Measurements from ENCODE around the gene ZNF697. TPM values are rescaled to one million over a fixed set of nuclear protein-coding genes. Genes with fewer than 3 reads are reported as not detected.
"Not testable (repeated sequence)": the region's sequence is repeated elsewhere in the genome, so short reads cannot be mapped to it uniquely, and the experiment has no call there.

The ZNF697 gene
- not detected in 2 replicates for total RNA-seq (2014; rRNA removed; shearing (Covaris generic); ENCODE audit: low replicate concordance)

DNA sequence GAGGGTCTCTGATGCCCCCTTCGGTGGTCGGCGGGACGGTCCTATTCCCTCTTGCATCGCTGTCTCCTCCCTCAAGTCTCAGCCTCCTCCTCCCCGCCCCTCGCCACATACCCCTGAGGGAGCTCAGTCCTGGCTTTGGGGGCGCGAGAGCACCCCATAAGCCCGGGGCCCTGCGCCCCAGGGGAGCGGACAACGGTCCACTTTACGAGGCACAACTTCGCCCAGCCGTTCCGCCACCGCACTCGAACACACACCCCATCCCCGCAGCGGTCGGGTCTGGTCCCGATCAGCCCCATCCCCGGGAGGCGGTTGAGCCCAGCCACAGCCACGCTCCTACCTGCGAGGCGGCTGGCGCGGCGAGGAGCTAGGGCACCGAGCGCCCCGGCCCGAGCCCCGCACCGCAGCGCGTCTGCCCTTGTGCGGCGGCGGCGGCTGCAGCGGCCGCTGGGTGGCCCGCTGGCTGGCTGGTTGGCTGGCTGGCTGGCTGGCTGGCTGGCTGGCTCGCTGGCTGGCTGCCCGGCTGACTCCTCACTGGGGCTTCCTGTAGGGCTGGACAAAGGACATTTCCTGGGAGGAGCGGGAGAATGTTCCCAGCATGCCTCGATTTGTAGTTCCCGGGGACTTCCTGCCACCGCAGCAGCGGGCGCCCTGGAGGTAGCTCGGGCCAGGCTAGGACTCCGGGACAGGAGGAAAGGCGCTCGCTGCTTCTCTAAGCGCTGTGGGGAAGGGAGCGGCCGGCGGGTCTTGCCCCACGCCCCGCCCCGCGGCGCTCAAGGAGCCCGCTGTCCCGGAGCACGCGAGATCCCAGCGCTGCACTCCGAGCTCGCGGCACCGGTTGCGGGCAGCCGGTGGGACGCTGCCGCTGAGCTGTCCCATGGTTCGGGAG, at the start of gene ZNF697:
Gene ZNF697 (minus strand): TSS at position 533 of the 886 bp plus-strand sequence. CDS start 22,166 bp downstream, outside the sequence.
- H2AFZ ChIP-seq (ENCODE audit: low read length) = no peak within 1 kb of the TSS
- H3K27me3 ChIP-seq (ENCODE audit: low read length) = no peaks in the 10 kb centered on the region
- no peak within 1 kb of the TSS for H3K4me2 ChIP-seq (ENCODE audit: low read depth, low read length, poor library complexity, severe bottlenecking)
- no peak within 1 kb of the TSS for H3K4me3 ChIP-seq (ENCODE audit: low read length)
- no peak within 1 kb of the TSS for H3K9ac ChIP-seq (ENCODE audit: low read length)
- H3K9me2 ChIP-seq (replicated peaks; ENCODE audit: insufficient read depth, low read length) = no peaks in the 10 kb centered on the region
- no peaks in the 10 kb centered on the region for H3K79me2 ChIP-seq (ENCODE audit: low read length)
- H3K27ac ChIP-seq (ENCODE audit: low read length) = no peak within 1 kb of the TSS
- no peaks in the 10 kb centered on the region for H4K20me1 ChIP-seq (ENCODE audit: insufficient read depth, low read depth, low read length)
- H3K4me1 ChIP-seq (ENCODE audit: low read length) = no peaks in the 10 kb centered on the region
- DNase-seq = no peak
- no peaks in the 10 kb centered on the region for H3K9me3 ChIP-seq (ENCODE audit: low read length)
- no peaks in the 10 kb centered on the region for H3K36me3 ChIP-seq (ENCODE audit: insufficient read depth, low read length)

- H3K79me2 ChIP-seq (ENCODE audit: low read length) = no peaks in the 10 kb centered on the region
- H3K27me3 ChIP-seq (ENCODE audit: low read length) = no peaks in the 10 kb centered on the region
- H2AFZ ChIP-seq (ENCODE audit: low read length) = no peak overlapping the region
- no peaks in the 10 kb centered on the region for H3K9me2 ChIP-seq (replicated peaks; ENCODE audit: insufficient read depth, low read length)
- no peaks in the 10 kb centered on the region for H3K4me1 ChIP-seq (ENCODE audit: low read length)
- no peaks in the 10 kb centered on the region for H3K9me3 ChIP-seq (ENCODE audit: low read length)
- H3K36me3 ChIP-seq (ENCODE audit: insufficient read depth, low read length) = no peaks in the 10 kb centered on the region
- no peaks in the 10 kb centered on the region for H4K20me1 ChIP-seq (ENCODE audit: insufficient read depth, low read depth, low read length)
- H3K4me3 ChIP-seq (ENCODE audit: low read length) = no peak overlapping the region
- H3K9ac ChIP-seq (ENCODE audit: low read length) = no peak overlapping the region
- H3K4me2 ChIP-seq (ENCODE audit: low read depth, low read length, poor library complexity, severe bottlenecking) = no peak overlapping the region
- no peak for DNase-seq
- H3K27ac ChIP-seq (ENCODE audit: low read length) = no peak overlapping the region
These were observed 49.5 kb upstream of the ZNF697 start for GRCh38 chr1:119697598-119697997.

- H3K9me3 ChIP-seq (ENCODE audit: low read length); H3K4me1 ChIP-seq (ENCODE audit: low read length); DNase-seq; H3K79me2 ChIP-seq (ENCODE audit: low read length); H3K4me3 ChIP-seq (ENCODE audit: low read length); H4K20me1 ChIP-seq (ENCODE audit: insufficient read depth, low read depth, low read length); H3K27ac ChIP-seq (ENCODE audit: low read length); H2AFZ ChIP-seq (ENCODE audit: low read length); H3K36me3 ChIP-seq (ENCODE audit: insufficient read depth, low read length); H3K9ac ChIP-seq (ENCODE audit: low read length); H3K4me2 ChIP-seq (ENCODE audit: low read depth, low read length, poor library complexity, severe bottlenecking); H3K27me3 ChIP-seq (ENCODE audit: low read length); H3K9me2 ChIP-seq (replicated peaks; ENCODE audit: insufficient read depth, low read length): not testable (repeated sequence)
These were observed 48.8 kb upstream of the ZNF697 start for GRCh38 chr1:119696863-119697262.

DNA sequence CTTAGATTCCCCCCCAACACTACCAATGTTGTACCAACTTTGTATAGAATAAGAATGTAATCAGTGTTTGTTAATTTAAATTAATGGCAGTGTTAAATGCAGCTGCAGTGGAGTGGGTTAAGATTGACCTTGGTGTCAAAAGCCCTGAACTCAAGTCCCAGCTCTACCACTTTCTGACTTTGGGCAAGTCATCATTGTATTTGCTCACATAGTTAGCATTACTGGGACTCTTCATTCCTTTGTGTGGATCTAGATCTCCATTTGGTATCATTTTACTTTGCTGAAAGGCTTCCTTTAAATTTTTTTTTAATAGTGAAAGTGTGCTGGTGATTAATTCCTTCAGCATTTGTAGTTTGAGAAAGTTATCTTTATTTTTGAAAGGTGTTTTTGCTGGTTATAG, 41.4 kb upstream of the ZNF697 start:
- DNase-seq = no peak
- no peaks in the 10 kb centered on the region for H3K9me3 ChIP-seq (ENCODE audit: low read length)
- H3K79me2 ChIP-seq (ENCODE audit: low read length) = no peaks in the 10 kb centered on the region
- H3K27me3 ChIP-seq (ENCODE audit: low read length) = no peaks in the 10 kb centered on the region
- no peak overlapping the region for H3K4me3 ChIP-seq (ENCODE audit: low read length)
- H3K36me3 ChIP-seq (ENCODE audit: insufficient read depth, low read length) = no peaks in the 10 kb centered on the region
- H3K27ac ChIP-seq (ENCODE audit: low read length) = no peak overlapping the region
- H4K20me1 ChIP-seq (ENCODE audit: insufficient read depth, low read depth, low read length) = no peaks in the 10 kb centered on the region
- H3K4me1 ChIP-seq (ENCODE audit: low read length) = no peaks in the 10 kb centered on the region
- H3K9me2 ChIP-seq (replicated peaks; ENCODE audit: insufficient read depth, low read length) = no peaks in the 10 kb centered on the region
- no peak overlapping the region for H3K9ac ChIP-seq (ENCODE audit: low read length)
- H3K4me2 ChIP-seq (ENCODE audit: low read depth, low read length, poor library complexity, severe bottlenecking) = no peak overlapping the region
- H2AFZ ChIP-seq (ENCODE audit: low read length) = no peak overlapping the region

DNA sequence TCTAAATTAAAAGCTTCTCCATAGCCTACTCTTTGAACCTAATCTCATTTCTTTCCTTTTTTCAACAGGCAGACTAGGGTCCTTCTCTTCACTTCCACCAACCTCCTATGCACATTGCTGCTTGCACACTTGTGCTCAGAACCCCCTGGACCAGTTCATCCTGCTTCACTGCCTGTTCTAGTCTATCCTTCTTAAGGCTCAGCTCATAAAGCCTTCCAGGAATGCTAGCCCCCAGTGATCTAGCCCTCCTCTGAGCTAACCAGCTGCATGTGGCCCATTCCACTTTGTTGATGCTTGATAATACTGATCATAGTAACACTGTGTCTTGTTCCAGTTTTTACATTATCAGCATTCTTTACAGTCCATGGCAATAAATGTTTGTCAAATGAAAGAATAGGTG, 40.7 kb upstream of the ZNF697 start:
- H4K20me1 ChIP-seq (ENCODE audit: insufficient read depth, low read depth, low read length) = no peaks in the 10 kb centered on the region
- H3K4me2 ChIP-seq (ENCODE audit: low read depth, low read length, poor library complexity, severe bottlenecking) = no peak overlapping the region
- DNase-seq = no peak

DNA sequence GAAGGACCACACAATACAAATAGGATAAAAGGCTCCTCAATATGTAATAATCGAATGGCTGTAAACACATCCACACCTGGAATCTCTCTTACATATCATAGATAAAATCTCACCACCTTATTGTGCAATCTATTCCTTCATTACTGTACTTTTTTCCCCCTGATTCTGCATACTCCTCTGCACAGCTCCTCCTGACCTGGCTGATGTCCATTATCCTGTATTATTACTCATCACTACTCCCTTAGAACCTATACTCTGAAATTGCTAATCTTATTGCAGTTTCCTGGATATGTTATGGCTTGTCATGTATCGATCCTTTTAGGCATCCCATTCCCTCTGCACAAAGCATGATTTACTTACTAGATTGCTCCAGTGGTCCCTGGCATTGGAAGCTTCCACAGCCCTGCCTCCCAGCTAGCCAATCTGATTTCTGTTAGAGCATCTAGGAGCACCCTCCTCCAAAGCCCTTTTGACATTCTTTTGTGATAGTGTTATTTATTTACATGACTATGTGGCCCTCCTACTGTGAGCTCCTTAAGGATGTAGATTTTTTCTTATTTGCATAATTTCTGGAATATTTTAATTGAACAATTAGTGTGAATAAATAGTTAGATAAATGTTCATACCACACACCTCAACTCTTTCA, 39.5 kb upstream of the ZNF697 start:
- no peaks in the 10 kb centered on the region for H3K4me1 ChIP-seq (ENCODE audit: low read length)
- H3K27me3 ChIP-seq (ENCODE audit: low read length) = no peaks in the 10 kb centered on the region
- no peaks in the 10 kb centered on the region for H3K9me3 ChIP-seq (ENCODE audit: low read length)
- no peak overlapping the region for H3K4me3 ChIP-seq (ENCODE audit: low read length)
- H2AFZ ChIP-seq (ENCODE audit: low read length) = no peak overlapping the region
- H3K27ac ChIP-seq (ENCODE audit: low read length) = no peak overlapping the region
- H3K4me2 ChIP-seq (ENCODE audit: low read depth, low read length, poor library complexity, severe bottlenecking) = no peak overlapping the region
- DNase-seq = no peak
- no peaks in the 10 kb centered on the region for H4K20me1 ChIP-seq (ENCODE audit: insufficient read depth, low read depth, low read length)
- no peaks in the 10 kb centered on the region for H3K9me2 ChIP-seq (replicated peaks; ENCODE audit: insufficient read depth, low read length)
- no peak overlapping the region for H3K9ac ChIP-seq (ENCODE audit: low read length)
- no peaks in the 10 kb centered on the region for H3K79me2 ChIP-seq (ENCODE audit: low read length)
- no peaks in the 10 kb centered on the region for H3K36me3 ChIP-seq (ENCODE audit: insufficient read depth, low read length)

More for the DNA sequence above, 40.7 kb upstream of the ZNF697 start:
- Histone ChIP-seq H3K79me2 (ENCODE audit: low read length) (no peaks in the 10 kb centered on the region), H2AFZ (ENCODE audit: low read length) (no peak overlapping the region), H3K9me3 (ENCODE audit: low read length) (no peaks in the 10 kb centered on the region), H3K4me3 (ENCODE audit: low read length) (no peak overlapping the region), H3K27ac (ENCODE audit: low read length) (no peak overlapping the region), H3K36me3 (ENCODE audit: insufficient read depth, low read length) (no peaks in the 10 kb centered on the region), H3K4me1 (ENCODE audit: low read length) (no peaks in the 10 kb centered on the region), H3K9ac (ENCODE audit: low read length) (no peak overlapping the region), H3K27me3 (ENCODE audit: low read length) (no peaks in the 10 kb centered on the region), H3K9me2 (replicated peaks; ENCODE audit: insufficient read depth, low read length) (no peaks in the 10 kb centered on the region)

- Histone ChIP-seq H3K9ac (ENCODE audit: low read length) (no peak overlapping the region), H4K20me1 (ENCODE audit: insufficient read depth, low read depth, low read length) (no peaks in the 10 kb centered on the region), H3K4me3 (ENCODE audit: low read length) (no peak overlapping the region), H3K27me3 (ENCODE audit: low read length) (no peaks in the 10 kb centered on the region), H3K4me2 (ENCODE audit: low read depth, low read length, poor library complexity, severe bottlenecking) (no peak overlapping the region), H3K27ac (ENCODE audit: low read length) (no peak overlapping the region), H3K79me2 (ENCODE audit: low read length) (no peaks in the 10 kb centered on the region), H3K9me3 (ENCODE audit: low read length) (no peaks in the 10 kb centered on the region), H3K9me2 (replicated peaks; ENCODE audit: insufficient read depth, low read length) (no peaks in the 10 kb centered on the region), H3K4me1 (ENCODE audit: low read length) (no peaks in the 10 kb centered on the region), H3K36me3 (ENCODE audit: insufficient read depth, low read length) (no peaks in the 10 kb centered on the region), H2AFZ (ENCODE audit: low read length) (no peak overlapping the region)
- DNase-seq = no peak
These were observed 38.6 kb upstream of the ZNF697 start for GRCh38 chr1:119686661-119687060.

DNA sequence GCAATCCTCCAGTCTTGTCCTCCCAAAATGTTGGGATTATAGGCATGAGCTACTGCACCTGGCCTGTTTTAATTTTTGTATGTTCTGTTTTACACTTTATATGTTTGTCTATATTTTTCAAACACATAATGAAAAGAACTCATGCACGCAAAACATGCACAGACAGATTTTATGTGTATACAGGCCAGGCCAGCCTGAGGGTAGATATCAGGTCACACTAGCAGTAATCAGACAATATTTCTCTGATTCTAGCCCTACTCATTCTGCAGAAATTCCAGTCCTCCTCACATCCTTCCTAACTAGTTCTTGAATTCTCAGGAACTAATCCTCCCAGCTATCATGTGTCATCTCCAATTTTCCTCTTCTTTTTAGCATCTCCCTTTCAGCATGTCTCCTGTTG, 35.8 kb upstream of the ZNF697 start:
- H3K27me3 ChIP-seq (ENCODE audit: low read length) = no peaks in the 10 kb centered on the region
- no peaks in the 10 kb centered on the region for H3K9me2 ChIP-seq (replicated peaks; ENCODE audit: insufficient read depth, low read length)
- no peaks in the 10 kb centered on the region for H3K36me3 ChIP-seq (ENCODE audit: insufficient read depth, low read length)
- H3K4me3 ChIP-seq (ENCODE audit: low read length) = no peak overlapping the region
- H3K9me3 ChIP-seq (ENCODE audit: low read length) = no peaks in the 10 kb centered on the region
- H3K27ac ChIP-seq (ENCODE audit: low read length) = no peak overlapping the region
- no peaks in the 10 kb centered on the region for H3K4me1 ChIP-seq (ENCODE audit: low read length)
- no peak overlapping the region for H3K9ac ChIP-seq (ENCODE audit: low read length)
- no peaks in the 10 kb centered on the region for H4K20me1 ChIP-seq (ENCODE audit: insufficient read depth, low read depth, low read length)
- H3K79me2 ChIP-seq (ENCODE audit: low read length) = no peaks in the 10 kb centered on the region
- H2AFZ ChIP-seq (ENCODE audit: low read length) = no peak overlapping the region
- no peak overlapping the region for H3K4me2 ChIP-seq (ENCODE audit: low read depth, low read length, poor library complexity, severe bottlenecking)
- no peak for DNase-seq

Data from Karpas-422 (cell line).